ENCODE data around the gene LIF.

DNA sequence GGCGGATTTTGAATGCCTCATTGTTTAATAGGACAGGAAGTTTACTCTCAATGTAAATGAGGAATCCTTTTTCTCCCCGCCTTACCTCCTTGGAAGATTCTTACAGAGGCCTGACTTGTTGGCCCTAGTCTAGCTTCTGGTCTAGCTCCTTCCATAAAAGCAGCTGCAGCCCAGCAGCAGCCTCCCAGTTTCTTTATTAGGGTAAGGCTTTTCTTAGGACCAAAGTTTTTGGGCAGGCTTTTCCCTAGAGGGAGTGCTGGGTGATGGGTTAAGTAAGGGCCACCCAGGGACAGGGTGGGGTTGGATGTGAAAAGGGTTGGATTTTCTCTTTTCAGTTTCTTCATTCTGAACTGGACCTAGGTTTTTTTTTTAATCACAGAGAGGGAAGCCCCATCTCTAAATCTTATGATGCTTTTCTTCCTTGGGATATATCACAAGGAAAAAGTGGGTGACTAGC lies 49.7 kb downstream of the LIF start:
- TF ChIP-seq, protein P1, sequence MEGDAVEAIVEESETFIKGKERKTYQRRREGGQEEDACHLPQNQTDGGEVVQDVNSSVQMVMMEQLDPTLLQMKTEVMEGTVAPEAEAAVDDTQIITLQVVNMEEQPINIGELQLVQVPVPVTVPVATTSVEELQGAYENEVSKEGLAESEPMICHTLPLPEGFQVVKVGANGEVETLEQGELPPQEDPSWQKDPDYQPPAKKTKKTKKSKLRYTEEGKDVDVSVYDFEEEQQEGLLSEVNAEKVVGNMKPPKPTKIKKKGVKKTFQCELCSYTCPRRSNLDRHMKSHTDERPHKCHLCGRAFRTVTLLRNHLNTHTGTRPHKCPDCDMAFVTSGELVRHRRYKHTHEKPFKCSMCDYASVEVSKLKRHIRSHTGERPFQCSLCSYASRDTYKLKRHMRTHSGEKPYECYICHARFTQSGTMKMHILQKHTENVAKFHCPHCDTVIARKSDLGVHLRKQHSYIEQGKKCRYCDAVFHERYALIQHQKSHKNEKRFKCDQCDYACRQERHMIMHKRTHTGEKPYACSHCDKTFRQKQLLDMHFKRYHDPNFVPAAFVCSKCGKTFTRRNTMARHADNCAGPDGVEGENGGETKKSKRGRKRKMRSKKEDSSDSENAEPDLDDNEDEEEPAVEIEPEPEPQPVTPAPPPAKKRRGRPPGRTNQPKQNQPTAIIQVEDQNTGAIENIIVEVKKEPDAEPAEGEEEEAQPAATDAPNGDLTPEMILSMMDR (conservative IDR thresholded peaks at IDR 0.05; ENCODE audit: low read length): no peak
- TF ChIP-seq EZH2phosphoT487 (IDR thresholded peaks at IDR 0.05; ENCODE audit: borderline replicate concordance, low read depth, low read length): no peak

All from OCI-LY7 (cell line).